Hematopoietic multipotent progenitor cell treated with erythropoietin and hydrocortisone succinate and interleukin-3 and kit ligand, for 15 days (in vitro differentiated cells): Measurements from ENCODE around the gene AHSA1.

Experiments
- DNase-seq: peaks from one replicate; pipeline ENCODE4 v3.0.0-alpha.2; 2015; ENCODE audit warnings: low spot score

Gene AHSA1

DNA sequence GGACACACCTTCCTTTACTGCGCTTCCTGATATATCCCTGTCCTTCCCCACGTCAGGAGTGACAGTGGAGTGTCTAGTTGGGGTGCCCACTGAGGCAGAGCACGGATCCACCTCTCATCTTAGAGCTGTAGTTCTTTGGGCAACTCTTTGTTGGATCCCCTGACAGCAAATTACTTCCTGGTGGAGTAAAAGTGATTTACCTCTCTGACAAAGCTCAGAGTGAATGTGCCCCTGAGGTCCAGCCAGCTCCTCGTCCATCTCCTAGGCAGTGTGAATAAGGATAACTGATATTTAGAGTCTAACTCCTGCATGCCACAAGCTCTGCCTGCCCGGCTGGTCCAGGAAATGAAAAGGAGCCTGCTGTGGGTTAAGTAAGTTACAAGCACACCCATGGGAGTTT lies 16.0 kb downstream of the AHSA1 start:
- no peak for DNase-seq

DNA sequence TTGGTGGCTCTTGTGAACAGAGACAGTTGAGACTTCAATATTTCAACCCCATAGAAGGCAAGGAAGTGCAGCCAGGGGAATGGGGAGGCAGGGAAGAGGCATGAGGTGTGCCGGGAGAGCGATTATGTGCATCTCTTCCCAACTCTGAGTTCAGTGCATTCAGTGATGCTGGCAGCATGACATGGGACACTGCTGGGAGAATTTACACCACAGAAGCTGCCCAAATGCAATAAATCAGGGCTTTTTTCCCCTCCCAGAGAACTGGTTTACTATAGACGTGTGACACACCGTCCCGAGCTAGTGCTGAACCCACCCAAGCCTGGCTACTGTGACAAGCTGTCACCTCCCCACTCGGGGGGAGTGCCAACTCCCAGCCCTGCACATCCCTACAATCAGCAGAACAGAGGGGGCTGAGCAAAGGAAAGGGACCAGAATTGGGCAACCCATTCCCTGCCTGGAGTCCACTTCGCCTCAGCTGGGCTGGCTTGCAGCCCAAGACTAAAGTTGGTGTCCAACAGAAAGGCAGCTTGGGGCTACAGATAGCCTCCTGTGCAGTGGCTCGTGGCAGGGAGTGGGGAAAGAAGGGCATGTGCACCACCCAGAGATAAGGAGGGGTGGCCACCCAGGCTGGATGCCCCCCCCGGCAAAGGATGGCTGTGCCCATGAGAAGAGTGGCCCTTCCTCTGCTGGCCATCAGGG lies 16.7 kb downstream of the AHSA1 start:
- peak; percentile 23 for DNase-seq

DNA sequence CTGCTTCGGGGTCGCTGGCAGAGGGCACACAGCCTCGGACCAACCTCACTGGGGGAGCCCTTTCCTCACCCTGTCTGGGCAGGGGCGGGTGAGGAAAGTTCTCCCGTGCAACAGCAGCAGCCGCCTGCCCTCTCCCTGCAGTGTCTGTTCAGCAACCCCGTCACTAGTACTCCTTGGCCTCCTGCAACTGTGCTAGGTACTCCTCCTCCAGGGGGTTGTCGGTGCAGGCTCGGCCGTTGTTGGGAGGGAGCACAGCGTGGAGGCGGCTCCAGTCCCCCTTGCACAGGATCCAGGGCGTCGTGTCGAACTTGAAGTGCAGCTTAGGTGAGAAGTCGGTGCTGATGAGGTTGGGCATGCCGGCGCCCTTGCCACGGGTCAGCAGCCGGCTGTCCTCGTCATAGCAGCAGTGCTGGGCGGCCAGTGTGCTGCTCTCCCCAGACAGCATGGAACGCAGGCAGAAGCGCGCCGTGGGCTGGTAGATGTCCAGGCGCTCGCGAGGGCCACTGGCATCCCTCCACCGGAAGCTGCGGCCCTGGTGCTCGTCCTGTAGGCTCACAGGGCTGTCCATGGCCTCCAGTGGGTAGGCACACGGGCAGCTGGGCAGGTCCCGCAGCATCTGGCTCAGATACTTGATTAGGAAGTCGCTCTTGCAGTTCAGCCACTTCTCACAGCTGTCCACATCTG lies 17.7 kb downstream of the AHSA1 start:
- no peak for DNase-seq

DNA sequence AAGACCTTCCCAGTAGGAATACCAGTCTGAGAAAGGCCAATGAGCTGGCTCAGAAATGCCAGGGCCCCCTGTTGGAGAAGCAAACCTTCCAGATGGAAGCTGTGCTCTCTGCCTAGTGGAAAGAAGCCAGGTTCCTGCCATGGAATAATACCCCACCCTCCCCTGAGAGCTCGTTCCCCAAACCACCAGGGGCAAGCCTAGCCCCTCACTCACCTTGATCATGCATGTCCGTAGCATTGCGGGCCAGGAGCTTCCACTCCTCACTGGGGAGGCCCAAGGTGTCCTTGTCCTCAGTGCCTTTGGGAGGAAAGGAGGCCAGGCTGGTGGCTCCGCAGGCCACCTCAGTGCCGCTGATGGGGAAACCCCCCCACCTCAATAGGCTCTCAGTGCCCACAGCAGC lies 20.1 kb downstream of the AHSA1 start:
- DNase-seq = no peak

DNA sequence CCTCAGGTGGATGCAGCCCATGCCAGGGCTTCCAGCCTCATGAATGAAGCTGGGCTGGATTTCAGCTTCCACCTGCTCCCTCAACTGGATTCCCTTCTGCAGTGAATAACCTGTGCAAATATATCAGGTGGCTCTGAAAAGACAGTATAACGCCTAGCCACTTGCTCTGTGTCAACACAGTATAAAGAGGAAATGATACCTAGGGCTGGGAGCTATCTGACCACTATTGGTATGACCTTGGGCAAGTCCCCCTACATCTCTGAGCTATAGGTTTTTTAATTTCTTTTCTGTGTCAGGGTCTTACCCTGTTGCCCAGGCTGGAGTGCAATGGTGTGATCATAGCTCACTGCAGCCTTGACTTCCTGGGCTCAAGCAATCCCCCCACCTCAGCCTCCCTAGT lies 20.9 kb downstream of the AHSA1 start:
- no peak for DNase-seq

DNA sequence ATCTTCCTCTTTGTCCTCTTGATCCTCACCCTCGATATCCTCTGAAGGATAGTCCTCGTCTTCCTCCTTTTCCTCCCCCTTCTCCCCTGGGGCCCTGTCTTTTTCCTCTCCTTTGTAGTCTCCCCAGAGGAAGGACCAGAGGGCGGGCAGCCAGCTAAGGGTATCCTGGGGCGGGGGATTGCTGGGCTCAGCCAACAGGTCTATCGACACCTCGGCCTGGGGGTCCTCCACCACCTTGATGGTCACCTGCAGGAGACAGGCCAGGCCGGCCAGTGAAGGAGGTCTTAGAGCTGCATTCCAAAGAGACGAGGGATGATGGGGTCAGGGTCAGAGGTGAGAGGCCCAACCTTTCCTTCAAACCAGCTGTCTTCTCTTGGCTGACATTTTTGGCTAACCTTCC lies 24.5 kb downstream of the AHSA1 start:
- DNase-seq = no peak

DNA sequence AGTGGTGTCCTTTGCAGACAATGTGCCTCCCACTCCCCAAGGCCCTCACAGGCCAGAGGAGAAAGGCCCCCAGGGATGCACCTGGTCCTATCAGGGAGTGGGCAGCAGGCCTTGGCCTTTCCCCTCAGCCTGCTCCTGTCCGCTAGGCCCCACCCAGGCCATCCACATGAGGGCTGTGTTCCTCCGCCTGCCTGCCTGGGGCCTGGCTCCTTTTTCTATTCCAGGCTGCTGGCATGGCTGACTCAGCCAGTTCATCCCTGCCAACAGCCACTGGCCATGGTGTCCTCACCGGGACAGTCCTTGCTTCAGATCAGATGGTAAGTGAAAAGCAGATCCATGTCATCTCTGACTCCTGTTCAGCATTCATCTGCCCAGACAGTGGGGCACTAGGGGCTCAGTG lies 27.4 kb downstream of the AHSA1 start:
- no peak for DNase-seq

DNA sequence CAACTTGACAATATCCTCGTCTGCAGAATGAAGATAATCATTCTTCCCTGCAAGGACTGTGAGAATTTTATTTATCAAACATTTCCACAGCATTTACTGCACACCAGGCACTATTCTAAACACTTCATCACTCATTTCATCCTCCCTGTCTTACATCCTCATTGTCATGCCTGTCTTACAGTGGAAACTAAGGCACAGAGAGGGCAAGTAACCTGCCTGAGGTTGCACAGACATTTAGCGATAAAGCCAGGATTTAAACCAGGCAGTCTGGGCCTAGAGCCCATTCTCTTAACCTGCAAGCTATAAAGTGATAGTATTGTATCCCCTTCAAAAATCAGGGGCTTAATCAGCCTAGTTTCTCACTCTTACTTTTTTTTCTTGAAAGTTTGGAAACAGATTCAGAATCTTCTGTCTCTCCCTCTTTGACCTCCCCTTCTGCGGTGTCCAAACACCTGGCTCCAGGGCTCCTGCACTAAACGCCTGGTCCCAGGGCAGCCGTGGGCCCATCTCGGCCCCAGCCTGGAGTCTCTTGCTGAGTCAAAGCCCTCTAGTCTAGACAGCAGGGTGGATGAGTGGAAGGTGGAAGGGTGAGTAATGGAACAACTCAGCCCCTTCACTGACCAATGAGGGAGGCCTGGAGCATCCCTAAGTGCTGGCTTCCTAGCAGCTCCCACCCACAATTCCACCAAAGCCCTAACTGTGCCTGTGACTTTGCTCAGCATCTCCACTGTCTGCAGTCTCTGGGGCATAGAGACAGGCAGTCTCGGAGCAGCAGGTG lies 28.2 kb downstream of the AHSA1 start:
- DNase-seq = no peak

DNA sequence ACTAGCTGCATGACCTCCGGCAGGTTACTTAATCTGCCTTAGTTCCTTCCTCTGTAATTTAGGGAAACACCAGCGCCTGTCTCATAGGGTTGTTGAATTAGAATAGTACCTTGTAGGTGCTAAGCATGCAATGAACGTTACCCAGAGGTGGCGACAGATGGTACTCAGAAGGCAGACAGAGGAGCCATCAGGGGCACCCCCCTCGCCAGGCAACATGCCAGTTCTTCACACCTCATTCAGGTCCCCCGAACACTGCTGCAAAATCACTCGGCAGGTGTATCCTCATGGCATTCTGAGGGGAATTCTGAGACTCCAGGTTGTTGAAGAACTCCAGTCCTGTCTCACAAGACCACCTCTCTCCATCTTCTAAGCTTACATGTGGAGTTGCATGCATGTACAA lies 30.7 kb downstream of the AHSA1 start:
- no peak for DNase-seq

DNA sequence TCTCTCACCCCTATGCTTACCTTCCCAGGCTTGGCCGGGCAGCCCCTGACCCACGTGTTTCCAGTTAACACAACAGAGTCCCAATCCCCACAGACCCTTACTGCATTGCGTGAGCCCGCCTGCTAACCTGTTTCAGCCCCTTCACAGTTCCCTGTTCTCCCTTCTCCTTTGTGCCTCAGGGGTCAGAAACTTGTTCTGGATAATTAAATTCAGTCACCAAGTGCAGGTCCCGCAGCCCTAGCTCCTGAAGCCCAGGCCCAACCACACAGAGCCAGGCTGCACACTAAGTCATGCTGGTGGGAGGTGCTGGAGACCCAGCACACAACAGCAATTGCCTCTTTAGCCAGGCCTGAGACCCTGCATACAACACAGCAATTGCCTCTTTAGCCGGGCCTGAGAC lies 31.1 kb downstream of the AHSA1 start:
- DNase-seq = no peak

DNA sequence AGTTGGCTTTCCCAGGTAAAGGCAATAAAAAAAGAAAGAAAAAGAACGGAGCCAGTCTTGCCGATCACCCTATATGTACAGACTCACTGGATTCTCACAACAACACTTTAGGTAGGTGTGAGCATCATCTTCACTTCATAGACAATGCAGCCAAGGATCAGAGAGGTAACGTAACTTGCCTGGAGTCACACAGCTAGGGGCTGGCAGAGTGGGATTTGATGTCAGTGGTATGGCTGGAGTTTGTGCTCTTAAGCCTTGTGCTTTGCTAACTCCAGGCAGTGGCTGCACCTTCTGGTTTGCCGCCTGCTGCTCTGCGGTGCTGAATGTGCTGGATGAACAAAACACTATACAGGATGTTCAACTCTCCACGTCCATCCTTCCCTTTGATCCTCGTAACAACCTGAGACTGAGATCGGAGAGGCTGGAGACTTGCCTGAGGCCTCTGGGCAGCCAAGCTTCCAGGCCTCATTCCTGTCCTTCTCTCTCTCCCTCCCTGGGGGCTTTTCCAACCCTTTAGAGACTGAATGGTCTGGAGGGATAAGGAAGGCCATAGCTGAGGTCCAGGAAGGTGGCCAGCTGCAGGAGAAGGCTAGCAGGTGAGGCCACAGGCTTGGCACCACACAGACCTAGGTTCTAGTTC lies 32.6 kb downstream of the AHSA1 start:
- no peak for DNase-seq

DNA sequence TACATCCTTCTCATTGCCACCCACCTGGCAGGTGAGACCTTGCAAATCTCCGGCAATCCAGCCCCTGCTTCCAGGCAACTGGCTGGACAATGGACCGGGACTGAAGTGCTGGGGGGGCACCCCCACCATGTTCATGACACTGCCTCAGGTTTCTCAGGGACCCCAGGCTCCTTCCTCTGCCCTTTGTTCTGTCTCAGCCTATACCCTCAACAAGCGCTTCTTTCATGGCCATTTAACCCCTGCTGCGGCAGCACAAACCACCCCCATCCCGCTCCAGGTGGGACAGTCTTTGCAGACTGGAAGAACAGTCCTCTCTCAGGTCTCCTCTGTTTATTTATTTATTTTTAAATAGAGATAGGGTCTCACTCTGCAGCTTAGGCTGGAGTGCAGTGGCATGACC lies 33.2 kb downstream of the AHSA1 start:
- no peak for DNase-seq

DNA sequence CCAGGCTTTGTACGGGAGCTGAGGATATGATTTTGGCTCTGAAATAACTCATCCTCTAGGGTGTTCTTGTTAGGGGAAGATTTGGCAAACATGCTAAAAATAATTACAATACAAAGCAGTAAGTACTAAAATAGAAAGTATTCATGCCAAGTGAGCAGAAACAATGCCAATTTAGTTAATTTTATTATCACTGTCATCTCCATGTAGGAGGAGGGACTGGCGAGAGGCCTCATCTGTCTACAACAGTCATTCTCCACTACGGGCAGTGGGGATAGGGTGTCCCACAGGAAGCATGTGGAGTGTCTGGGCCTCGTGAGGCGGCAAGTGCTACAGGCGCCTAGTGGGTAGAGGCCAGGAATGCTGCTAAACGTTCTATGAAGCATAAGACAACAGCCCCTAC lies 37.4 kb downstream of the AHSA1 start:
- DNase-seq = no peak

DNA sequence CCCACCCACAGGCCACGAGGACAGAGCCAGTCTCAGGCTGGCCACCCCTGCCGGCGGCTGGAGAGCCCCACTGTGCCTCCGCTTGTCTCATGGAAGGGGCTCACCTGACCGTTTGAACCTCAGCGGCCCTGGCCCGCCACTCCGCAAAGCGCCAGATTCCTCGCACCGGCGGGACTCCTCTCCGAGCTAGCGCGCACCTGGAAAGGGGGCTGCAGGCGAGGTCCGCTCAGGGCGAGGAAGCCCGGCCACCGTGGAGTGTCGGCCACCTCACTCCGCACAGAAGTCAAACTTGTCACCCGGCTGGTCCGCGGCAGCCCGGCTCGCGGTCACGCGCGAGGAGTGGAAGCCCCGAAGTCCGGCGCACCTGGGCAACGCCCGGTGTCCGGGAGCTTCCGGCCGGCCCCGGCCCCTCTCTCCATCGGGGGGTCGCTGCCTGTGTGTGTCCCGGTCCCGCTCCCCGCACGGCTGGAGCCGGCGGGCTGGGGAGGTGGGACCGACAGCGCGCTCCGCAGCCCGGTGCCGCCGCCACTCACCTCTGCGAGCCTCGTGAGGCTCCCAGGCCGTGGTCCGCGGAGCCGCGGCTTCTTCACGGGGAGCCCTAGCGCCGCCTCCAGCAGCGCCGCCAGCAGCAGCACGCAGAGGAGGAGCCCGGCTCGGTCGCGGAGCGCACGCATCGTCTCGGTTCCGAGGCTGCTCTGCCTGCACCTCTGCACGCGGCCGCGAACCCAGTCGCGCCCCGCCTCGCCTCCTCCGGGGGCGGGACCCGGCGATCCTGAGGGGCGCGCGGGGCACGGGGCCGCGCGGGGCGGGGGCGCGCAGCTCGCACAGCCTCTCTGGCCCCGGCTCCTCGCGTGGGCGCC lies 40.5 kb downstream of the AHSA1 start, which contains the start of gene ISM2:
ISM2 (minus strand) TSS at position 697 of the 860 bp plus-strand sequence; CDS start at position 674, 23 bp downstream.
- no peak for DNase-seq

DNA sequence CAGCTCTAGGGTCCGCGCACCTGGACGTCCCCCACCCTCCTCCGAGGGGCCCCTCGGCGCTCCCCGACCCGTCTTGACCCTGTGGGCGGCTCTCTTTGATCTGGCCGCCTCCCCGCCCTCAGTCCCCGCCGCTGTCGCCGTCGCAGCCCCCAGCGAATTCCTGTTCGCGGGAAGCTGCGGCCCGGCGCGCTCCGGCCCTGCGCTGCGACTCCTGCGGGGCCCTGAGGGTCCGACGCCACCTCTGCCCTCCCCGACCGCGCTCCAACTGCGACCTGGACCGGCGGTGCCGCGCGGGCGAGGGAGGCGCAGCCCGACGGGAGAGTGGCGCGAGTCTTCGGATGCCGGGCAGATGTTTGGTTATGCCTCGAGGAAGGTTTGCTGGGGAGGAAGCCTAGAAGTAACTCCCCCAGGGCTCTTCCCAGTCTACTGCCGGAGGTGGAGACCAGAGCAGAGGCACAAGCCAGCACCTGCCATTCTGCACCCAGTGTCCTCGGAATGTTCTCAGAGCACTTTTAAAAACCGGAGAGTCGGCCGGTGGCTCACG lies 41.2 kb downstream of the AHSA1 start:
- DNase-seq = no peak

DNA sequence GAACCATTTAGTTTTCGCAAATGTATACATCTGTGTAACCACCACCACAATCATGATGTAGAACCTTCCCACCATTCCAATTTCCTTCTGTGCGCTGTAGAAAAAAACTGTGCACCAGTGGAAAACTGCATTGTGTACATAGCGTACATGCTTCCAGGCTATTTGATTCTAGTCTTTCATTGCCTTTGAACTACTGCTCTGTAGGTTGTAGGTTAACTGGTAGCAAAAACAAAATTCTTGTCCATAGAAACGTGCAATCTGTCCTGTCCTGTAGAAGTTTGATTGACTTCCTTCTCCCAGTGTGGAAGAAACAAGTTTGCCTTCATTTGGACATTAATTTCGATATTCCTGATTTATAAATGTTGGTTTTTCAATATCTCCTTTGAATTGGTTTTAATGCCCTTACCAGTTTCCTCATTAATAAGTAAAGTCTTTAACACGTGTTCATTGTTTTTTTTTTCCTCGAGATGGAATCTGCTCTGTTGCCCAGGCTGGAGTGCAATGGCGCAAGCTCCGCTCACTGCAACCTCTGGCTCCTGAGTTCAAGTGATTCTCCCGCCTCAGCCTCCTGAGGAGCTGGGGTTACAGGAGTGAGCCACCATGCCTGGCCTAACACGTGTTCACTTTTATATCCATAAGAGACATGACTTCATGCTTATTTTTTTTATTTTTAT lies 44.4 kb downstream of the AHSA1 start:
- no peak for DNase-seq

DNA sequence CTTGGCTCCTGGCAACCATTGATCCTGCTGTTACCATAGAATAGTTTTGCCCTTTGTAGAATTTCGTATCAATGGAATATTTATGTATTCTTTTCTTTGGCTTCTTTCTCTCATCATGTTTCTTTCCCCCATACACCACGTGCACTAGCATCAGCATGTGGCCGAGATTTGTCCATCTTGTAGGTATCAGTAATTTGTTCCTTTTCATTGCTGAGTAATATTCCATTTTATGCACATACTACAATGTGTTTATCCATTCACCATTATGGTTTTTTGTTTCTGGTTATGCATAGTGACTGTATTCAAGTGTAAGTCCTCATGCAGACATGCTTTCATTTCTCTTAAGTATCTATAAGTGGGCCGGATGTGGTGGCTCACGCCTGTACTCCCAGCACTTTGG lies 45.2 kb downstream of the AHSA1 start:
- no peak for DNase-seq

DNA sequence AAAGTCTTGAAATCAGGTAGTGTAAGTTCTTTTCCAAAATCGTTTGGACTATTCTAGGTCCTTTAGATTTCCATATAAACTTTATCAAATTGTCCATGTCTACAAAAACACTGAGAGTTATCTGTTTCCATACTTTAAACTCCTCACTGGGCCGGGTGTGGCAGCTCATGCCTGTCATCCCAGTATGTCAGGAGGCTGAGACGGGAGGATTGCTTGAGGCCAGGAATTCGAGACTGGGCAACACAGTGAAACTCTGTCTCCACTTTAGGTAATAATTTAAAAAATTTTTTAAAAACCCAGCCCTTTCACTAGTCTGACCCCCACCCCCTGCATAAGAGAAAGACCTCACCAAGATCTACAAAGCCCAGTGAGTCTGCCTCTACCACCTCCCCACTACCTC lies 47.1 kb downstream of the AHSA1 start:
- no peak for DNase-seq

DNA sequence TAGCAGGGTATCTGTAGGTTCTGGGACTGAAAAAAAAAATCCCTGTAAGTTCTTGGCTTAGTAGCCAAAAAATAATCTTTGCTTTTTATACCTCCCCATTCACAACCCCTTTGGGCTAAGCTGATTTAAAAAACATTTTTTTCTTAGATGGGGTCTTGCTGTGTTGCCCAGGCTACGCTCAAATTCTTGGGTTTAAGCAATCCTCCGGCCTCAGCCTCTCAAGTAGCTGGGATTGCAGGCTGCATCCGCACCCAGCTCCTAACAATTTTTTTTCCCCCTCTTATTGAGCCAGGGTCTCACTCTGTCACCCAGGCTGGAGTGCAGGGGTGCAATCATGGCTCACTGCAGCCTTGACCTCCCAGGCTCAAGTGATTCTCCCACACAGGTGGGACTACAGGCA lies 49.9 kb downstream of the AHSA1 start:
- no peak for DNase-seq

DNA sequence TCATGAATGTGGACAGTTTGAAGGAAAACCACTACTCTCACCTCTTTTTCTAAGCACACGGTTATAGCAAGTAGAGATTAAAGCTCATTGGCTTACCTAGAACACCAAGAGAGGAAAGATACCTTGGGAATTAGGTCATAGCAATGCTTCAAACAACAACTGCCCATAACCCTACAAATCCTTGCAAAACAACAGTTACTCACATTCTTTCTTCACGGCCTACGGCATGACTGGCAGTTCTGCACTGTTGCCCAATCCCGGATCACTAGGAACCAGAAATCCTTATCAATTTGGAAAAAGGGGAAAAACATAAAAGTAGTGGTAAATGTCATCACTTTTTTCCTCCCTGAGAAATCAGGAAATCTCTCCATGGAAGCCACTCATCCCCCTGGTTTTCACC lies 50.4 kb downstream of the AHSA1 start:
- no peak for DNase-seq

DNA sequence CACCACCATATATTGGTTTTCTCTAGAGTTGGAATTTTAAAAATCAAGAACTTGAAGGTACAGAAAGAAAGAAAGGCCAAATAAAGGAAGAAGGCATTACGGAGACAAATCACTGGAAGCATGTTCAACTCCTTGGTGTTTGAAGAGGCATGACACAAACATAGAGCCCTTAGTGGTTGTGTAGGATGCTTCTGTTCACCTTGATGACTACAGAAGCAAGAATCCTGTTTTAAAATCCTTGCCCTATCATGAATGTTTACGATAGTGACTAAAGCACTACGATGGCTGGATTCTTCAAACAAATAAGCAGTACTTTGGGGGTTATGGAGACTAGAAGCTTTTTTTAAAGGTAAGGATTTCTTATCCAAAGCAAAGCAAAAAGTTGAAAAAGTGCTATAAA lies 51.0 kb downstream of the AHSA1 start:
- DNase-seq = no peak
